Measurements from ENCODE around the gene SERPINE3.

SERPINE3 gene

DNA sequence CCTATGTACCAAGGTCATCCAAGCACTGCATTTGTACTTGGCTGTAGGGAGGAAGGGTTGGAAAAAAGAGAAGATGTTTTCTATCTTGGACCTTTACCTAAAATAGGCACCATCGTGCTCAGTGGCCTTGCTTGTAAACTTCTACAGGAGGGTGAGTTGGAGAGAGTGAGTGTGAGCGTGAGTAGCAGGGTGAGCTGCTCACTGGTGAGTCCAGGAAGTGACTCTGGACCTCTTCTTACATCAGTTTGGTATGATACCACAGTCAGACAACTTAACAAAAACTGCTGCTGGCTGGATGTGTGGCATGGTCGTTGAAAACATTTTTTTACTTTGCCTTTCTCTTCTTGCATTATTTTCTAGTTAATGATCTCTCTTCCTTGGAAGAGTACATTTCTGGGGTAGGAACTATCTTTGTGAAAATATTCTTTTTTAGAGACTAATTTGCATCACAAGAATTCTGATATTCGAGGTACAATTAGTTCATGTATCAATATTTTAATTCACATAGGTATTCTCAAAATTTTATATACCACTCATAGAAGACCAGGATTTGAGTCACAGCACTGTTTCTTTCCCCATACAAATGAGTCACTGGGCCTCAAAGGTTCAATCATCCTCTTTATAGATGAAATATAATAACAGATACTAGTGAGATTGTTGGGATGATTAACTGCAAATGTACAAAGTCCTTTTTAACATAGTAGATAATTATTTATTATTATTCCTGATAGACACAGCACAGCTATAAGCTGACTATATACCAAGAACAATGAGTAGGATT lies 651 bp downstream of the SERPINE3 start:
- Histone ChIP-seq H3K4me1 (ENCODE audit: control insufficient read depth in 5 of 5, insufficient read depth in 5 of 5, low read length in 5 of 5) (no peaks in the 10 kb centered on the region), H3K9ac (ENCODE audit: low read length in 5 of 5) (no peak overlapping the region), H3K27me3 (ENCODE audit: control insufficient read depth in 5 of 5, insufficient read depth in 4 of 5, low read length in 5 of 5) (no peaks in the 10 kb centered on the region), H3K36me3 (ENCODE audit: control insufficient read depth in 5 of 5, insufficient read depth in 5 of 5, low read length in 5 of 5) (no peaks in the 10 kb centered on the region), H3K4me3 (ENCODE audit: low read depth in 1 of 5, low read length in 5 of 5) (no peak overlapping the region), H3K27ac (ENCODE audit: low read depth, low read length) (no peak overlapping the region), H3K9me3 (ENCODE audit: control insufficient read depth in 5 of 5, low read length in 5 of 5) (no peaks in the 10 kb centered on the region)

GRCh38 chr13:51341232-51341631 lies 1.7 kb downstream of the SERPINE3 start:
- Histone ChIP-seq H3K4me1 (ENCODE audit: control insufficient read depth in 5 of 5, insufficient read depth in 5 of 5, low read length in 5 of 5) (no peaks in the 10 kb centered on the region), H3K27me3 (ENCODE audit: control insufficient read depth in 5 of 5, insufficient read depth in 4 of 5, low read length in 5 of 5) (no peaks in the 10 kb centered on the region), H3K9ac (ENCODE audit: low read length in 5 of 5) (no peak overlapping the region), H3K27ac (ENCODE audit: low read depth, low read length) (no peak overlapping the region), H3K4me3 (ENCODE audit: low read depth in 1 of 5, low read length in 5 of 5) (no peak overlapping the region), H3K36me3 (ENCODE audit: control insufficient read depth in 5 of 5, insufficient read depth in 5 of 5, low read length in 5 of 5) (no peaks in the 10 kb centered on the region), H3K9me3 (ENCODE audit: control insufficient read depth in 5 of 5, low read length in 5 of 5) (no peaks in the 10 kb centered on the region)

- H3K9me3 ChIP-seq (ENCODE audit: control insufficient read depth in 5 of 5, low read length in 5 of 5), result no peaks in the 10 kb centered on the region
- no peak overlapping the region for H3K27ac ChIP-seq (ENCODE audit: low read depth, low read length)
- no peak overlapping the region for H3K4me3 ChIP-seq (ENCODE audit: low read depth in 1 of 5, low read length in 5 of 5)
These were observed 2.3 kb downstream of the SERPINE3 start for GRCh38 chr13:51341791-51342190.

DNA sequence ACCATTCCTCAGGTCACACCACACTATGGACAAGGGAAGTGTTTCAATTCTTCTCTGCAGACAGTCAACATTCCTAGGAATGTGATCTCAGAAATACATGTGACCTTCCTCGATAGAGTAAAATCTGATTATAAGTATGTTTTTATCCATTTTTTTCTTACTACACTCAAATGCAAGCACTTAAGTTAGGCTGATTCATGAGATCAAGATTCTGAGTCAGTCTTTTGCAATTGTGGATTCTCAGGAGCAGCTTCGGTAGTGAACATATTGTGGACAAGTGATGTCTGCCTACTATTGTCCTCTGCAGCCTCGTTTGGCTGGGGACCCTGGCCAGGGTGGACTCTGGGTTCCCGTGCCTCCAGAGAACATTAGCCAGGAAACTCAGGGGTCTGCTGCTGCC lies 3.2 kb downstream of the SERPINE3 start:
- no peaks in the 10 kb centered on the region for H3K27me3 ChIP-seq (ENCODE audit: control insufficient read depth in 5 of 5, insufficient read depth in 4 of 5, low read length in 5 of 5)
- H3K4me1 ChIP-seq (ENCODE audit: control insufficient read depth in 5 of 5, insufficient read depth in 5 of 5, low read length in 5 of 5), result no peaks in the 10 kb centered on the region

More at GRCh38 chr13:51341791-51342190, 2.3 kb downstream of the SERPINE3 start:
- Histone ChIP-seq H3K9ac (ENCODE audit: low read length in 5 of 5) (no peak overlapping the region), H3K36me3 (ENCODE audit: control insufficient read depth in 5 of 5, insufficient read depth in 5 of 5, low read length in 5 of 5) (no peaks in the 10 kb centered on the region), H3K4me1 (ENCODE audit: control insufficient read depth in 5 of 5, insufficient read depth in 5 of 5, low read length in 5 of 5) (no peaks in the 10 kb centered on the region), H3K27me3 (ENCODE audit: control insufficient read depth in 5 of 5, insufficient read depth in 4 of 5, low read length in 5 of 5) (no peaks in the 10 kb centered on the region)

DNA sequence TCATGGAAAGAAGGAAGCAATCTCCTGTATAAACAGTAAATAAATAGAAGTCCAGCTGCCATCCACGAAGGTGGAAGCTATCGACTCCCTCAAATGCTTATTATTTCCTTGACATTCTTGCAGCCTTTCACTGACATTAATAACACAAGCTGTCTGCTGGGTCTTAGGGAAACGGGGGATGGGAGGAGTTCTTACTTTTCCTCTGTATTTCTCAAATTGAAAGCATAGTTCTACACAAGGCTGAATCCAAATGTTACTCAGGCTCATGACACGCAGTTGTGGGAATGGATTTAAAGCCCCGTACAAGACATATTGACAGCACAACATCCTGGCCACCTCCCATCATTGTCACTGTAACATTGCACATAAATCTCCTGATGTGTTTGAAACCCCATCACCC lies 4.0 kb downstream of the SERPINE3 start:
- Histone ChIP-seq H3K4me3 (ENCODE audit: low read depth in 1 of 5, low read length in 5 of 5) (no peak overlapping the region), H3K36me3 (ENCODE audit: control insufficient read depth in 5 of 5, insufficient read depth in 5 of 5, low read length in 5 of 5) (no peaks in the 10 kb centered on the region), H3K27ac (ENCODE audit: low read depth, low read length) (no peak overlapping the region), H3K9me3 (ENCODE audit: control insufficient read depth in 5 of 5, low read length in 5 of 5) (no peaks in the 10 kb centered on the region), H3K9ac (ENCODE audit: low read length in 5 of 5) (no peak overlapping the region), H3K27me3 (ENCODE audit: control insufficient read depth in 5 of 5, insufficient read depth in 4 of 5, low read length in 5 of 5) (no peaks in the 10 kb centered on the region), H3K4me1 (ENCODE audit: control insufficient read depth in 5 of 5, insufficient read depth in 5 of 5, low read length in 5 of 5) (peaks cover 0 to 1% (median 0%) of the 10 kb centered on the region in 5 donors)

More for the DNA sequence above, 3.2 kb downstream of the SERPINE3 start:
- Histone ChIP-seq H3K36me3 (ENCODE audit: control insufficient read depth in 5 of 5, insufficient read depth in 5 of 5, low read length in 5 of 5) (no peaks in the 10 kb centered on the region), H3K27ac (ENCODE audit: low read depth, low read length) (no peak overlapping the region), H3K4me3 (ENCODE audit: low read depth in 1 of 5, low read length in 5 of 5) (no peak overlapping the region), H3K9me3 (ENCODE audit: control insufficient read depth in 5 of 5, low read length in 5 of 5) (no peaks in the 10 kb centered on the region), H3K9ac (ENCODE audit: low read length in 5 of 5) (no peak overlapping the region)

GRCh38 chr13:51346397-51346796 lies 6.9 kb downstream of the SERPINE3 start:
- H3K27ac ChIP-seq (ENCODE audit: low read depth, low read length), result no peak overlapping the region

GRCh38 chr13:51347099-51347498 lies 7.6 kb downstream of the SERPINE3 start:
- no peak overlapping the region for H3K4me3 ChIP-seq (ENCODE audit: low read depth in 1 of 5, low read length in 5 of 5)
- no peaks in the 10 kb centered on the region for H3K9me3 ChIP-seq (ENCODE audit: control insufficient read depth in 5 of 5, low read length in 5 of 5)
- H3K9ac ChIP-seq (ENCODE audit: low read length in 5 of 5), result no peak overlapping the region
- no peaks in the 10 kb centered on the region for H3K27me3 ChIP-seq (ENCODE audit: control insufficient read depth in 5 of 5, insufficient read depth in 4 of 5, low read length in 5 of 5)
- H3K36me3 ChIP-seq (ENCODE audit: control insufficient read depth in 5 of 5, insufficient read depth in 5 of 5, low read length in 5 of 5), result no peaks in the 10 kb centered on the region
- peaks cover 0 to 19% (median 3%) of the 10 kb centered on the region in 5 donors for H3K4me1 ChIP-seq (ENCODE audit: control insufficient read depth in 5 of 5, insufficient read depth in 5 of 5, low read length in 5 of 5)
- no peak overlapping the region for H3K27ac ChIP-seq (ENCODE audit: low read depth, low read length)

More at GRCh38 chr13:51346397-51346796, 6.9 kb downstream of the SERPINE3 start:
- Histone ChIP-seq H3K4me3 (ENCODE audit: low read depth in 1 of 5, low read length in 5 of 5) (no peak overlapping the region), H3K9ac (ENCODE audit: low read length in 5 of 5) (no peak overlapping the region), H3K27me3 (ENCODE audit: control insufficient read depth in 5 of 5, insufficient read depth in 4 of 5, low read length in 5 of 5) (no peaks in the 10 kb centered on the region), H3K4me1 (ENCODE audit: control insufficient read depth in 5 of 5, insufficient read depth in 5 of 5, low read length in 5 of 5) (peaks cover 0 to 19% (median 3%) of the 10 kb centered on the region in 5 donors), H3K36me3 (ENCODE audit: control insufficient read depth in 5 of 5, insufficient read depth in 5 of 5, low read length in 5 of 5) (no peaks in the 10 kb centered on the region), H3K9me3 (ENCODE audit: control insufficient read depth in 5 of 5, low read length in 5 of 5) (no peaks in the 10 kb centered on the region)

DNA sequence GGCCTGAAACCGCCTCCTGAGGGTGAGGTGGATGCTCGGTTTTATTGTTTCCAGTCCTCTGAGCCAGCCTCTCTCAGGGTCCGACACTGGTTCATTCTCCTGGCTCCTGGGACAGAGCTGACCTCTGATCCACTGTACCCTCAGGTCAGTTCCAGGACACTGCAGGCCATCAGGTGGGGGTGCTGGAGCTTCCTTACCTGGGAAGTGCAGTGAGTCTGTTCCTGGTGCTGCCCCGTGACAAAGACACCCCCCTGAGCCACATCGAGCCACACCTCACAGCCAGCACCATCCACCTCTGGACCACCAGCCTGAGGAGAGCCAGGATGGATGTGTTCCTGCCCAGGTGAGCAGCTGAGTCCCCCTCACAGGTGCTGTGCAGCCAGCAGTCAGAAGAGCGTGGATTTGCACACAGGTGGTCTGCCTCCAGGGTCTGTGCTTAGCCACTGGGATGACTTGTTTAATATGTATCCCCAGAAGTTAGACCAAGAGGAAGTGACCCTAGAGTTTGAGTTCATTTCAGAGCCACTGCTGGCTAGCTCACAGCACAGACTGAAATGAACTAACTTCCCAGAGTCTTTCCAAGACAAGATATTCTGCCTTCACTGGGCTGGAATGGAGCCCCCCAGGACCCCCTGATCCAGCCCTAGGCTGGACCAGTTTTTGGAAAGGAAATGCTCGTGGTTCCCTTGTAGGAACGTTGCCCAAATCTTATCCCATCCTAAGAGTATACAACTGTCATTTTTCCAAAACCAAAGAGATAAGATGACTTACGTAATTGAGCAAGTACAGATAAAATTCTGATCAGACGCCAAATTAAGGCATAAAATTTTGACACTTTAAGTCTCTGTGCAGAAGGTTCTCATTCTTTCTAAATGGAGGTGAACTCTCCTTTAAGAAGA lies 8.8 kb downstream of the SERPINE3 start:
- no peaks in the 10 kb centered on the region for H3K27me3 ChIP-seq (ENCODE audit: control insufficient read depth in 5 of 5, insufficient read depth in 4 of 5, low read length in 5 of 5)
- no peak overlapping the region for H3K9ac ChIP-seq (ENCODE audit: low read length in 5 of 5)
- no peak overlapping the region for H3K27ac ChIP-seq (ENCODE audit: low read depth, low read length)
- H3K9me3 ChIP-seq (ENCODE audit: control insufficient read depth in 5 of 5, low read length in 5 of 5), result no peaks in the 10 kb centered on the region
- no peaks in the 10 kb centered on the region for H3K36me3 ChIP-seq (ENCODE audit: control insufficient read depth in 5 of 5, insufficient read depth in 5 of 5, low read length in 5 of 5)
- H3K4me3 ChIP-seq (ENCODE audit: low read depth in 1 of 5, low read length in 5 of 5), result no peak overlapping the region
- peaks cover 0 to 19% (median 3%) of the 10 kb centered on the region in 5 donors for H3K4me1 ChIP-seq (ENCODE audit: control insufficient read depth in 5 of 5, insufficient read depth in 5 of 5, low read length in 5 of 5)

DNA sequence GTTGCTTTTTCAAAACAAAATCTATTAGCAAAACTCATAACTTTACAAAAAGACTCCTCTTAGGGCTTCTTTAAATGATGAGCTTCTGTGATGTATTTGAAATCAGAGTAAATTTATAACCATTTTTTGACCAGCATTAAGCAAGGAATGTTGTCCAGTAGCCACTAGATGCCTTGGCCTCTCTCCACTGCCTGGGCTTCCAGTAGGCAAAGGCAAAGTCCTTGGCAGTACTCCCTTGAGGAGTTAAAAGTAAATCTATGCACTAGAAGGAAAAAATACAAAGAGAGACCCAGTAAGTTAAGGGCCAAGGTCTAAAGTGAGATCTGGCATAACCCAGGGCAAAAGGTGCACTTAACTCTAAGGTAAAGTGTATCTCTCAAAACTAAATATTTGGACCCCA lies 9.5 kb downstream of the SERPINE3 start:
- no peaks in the 10 kb centered on the region for H3K27me3 ChIP-seq (ENCODE audit: control insufficient read depth in 5 of 5, insufficient read depth in 4 of 5, low read length in 5 of 5)
- H3K27ac ChIP-seq (ENCODE audit: low read depth, low read length), result no peak overlapping the region
- H3K4me3 ChIP-seq (ENCODE audit: low read depth in 1 of 5, low read length in 5 of 5), result no peak overlapping the region
- H3K4me1 ChIP-seq (ENCODE audit: control insufficient read depth in 5 of 5, insufficient read depth in 5 of 5, low read length in 5 of 5), result peaks cover 0 to 19% (median 3%) of the 10 kb centered on the region in 5 donors
- H3K9ac ChIP-seq (ENCODE audit: low read length in 5 of 5), result no peak overlapping the region
- no peaks in the 10 kb centered on the region for H3K36me3 ChIP-seq (ENCODE audit: control insufficient read depth in 5 of 5, insufficient read depth in 5 of 5, low read length in 5 of 5)
- H3K9me3 ChIP-seq (ENCODE audit: control insufficient read depth in 5 of 5, low read length in 5 of 5), result no peaks in the 10 kb centered on the region

GRCh38 chr13:51355217-51355616 lies 15.7 kb downstream of the SERPINE3 start:
- H3K4me1 ChIP-seq (ENCODE audit: control insufficient read depth in 5 of 5, insufficient read depth in 5 of 5, low read length in 5 of 5), result peaks cover 0 to 2% (median 0%) of the 10 kb centered on the region in 5 donors
- no peak overlapping the region for H3K4me3 ChIP-seq (ENCODE audit: low read depth in 1 of 5, low read length in 5 of 5)
- H3K27ac ChIP-seq (ENCODE audit: low read depth, low read length), result no peak overlapping the region
- no peaks in the 10 kb centered on the region for H3K36me3 ChIP-seq (ENCODE audit: control insufficient read depth in 5 of 5, insufficient read depth in 5 of 5, low read length in 5 of 5)
- no peaks in the 10 kb centered on the region for H3K9me3 ChIP-seq (ENCODE audit: control insufficient read depth in 5 of 5, low read length in 5 of 5)
- no peak overlapping the region for H3K9ac ChIP-seq (ENCODE audit: low read length in 5 of 5)
- H3K27me3 ChIP-seq (ENCODE audit: control insufficient read depth in 5 of 5, insufficient read depth in 4 of 5, low read length in 5 of 5), result no peaks in the 10 kb centered on the region
